GM23248 (cell line): ENCODE data around the gene GABRP. TPM values are rescaled to one million over a fixed set of nuclear protein-coding genes. Genes with fewer than 3 reads are reported as not detected.

ENCODE experiments used
- DNase-seq: peaks from one replicate; pipeline ENCODE4 v3.0.0-alpha.2; 2015
- H2AFZ ChIP-seq: fragments of 200-600 bp; sonication (generic); 2 replicates; pipeline ENCODE4 v1.6.1; 2016; ENCODE audit warnings: antibody characterized with exemption
- H3F3A ChIP-seq: fragments of 200-600 bp; sonication (generic); 2 replicates; pipeline ENCODE4 v1.6.1; 2016; ENCODE audit warnings: mild to moderate bottlenecking, antibody characterized with exemption, mixed run types; ENCODE audit not compliant: insufficient read depth
- H3K27ac ChIP-seq: fragments of 200-600 bp; sonication (generic); 2 replicates; pipeline ENCODE4 v1.5.1; 2016; ENCODE audit warnings: mild to moderate bottlenecking
- H3K27me3 ChIP-seq: fragments of 200-600 bp; sonication (generic); replicated peaks from 2 replicates; pipeline ENCODE4 v1.6.1; 2016; ENCODE audit warnings: mild to moderate bottlenecking; ENCODE audit not compliant: insufficient read depth
- H3K36me3 ChIP-seq: fragments of 200-600 bp; sonication (generic); 2 replicates; pipeline ENCODE4 v1.6.1; 2016; ENCODE audit warnings: low read depth, mild to moderate bottlenecking
- H3K4me1 ChIP-seq: fragments of 200-600 bp; sonication (generic); 2 replicates; pipeline ENCODE4 v1.6.1; 2016; ENCODE audit warnings: mild to moderate bottlenecking; ENCODE audit not compliant: insufficient read depth
- H3K4me2 ChIP-seq: fragments of 200-600 bp; sonication (generic); one replicate; pipeline ENCODE4 v1.6.1; 2016; ENCODE audit warnings: mild to moderate bottlenecking; ENCODE audit not compliant: unreplicated experiment
- H3K4me3 ChIP-seq: fragments of 200-600 bp; sonication (generic); 2 replicates; pipeline ENCODE4 v1.5.1; 2016; ENCODE audit warnings: mild to moderate bottlenecking
- H3K79me2 ChIP-seq: fragments of 200-600 bp; sonication (generic); 2 replicates; pipeline ENCODE4 v1.6.1; 2016; ENCODE audit warnings: mild to moderate bottlenecking; ENCODE audit not compliant: insufficient read depth
- H3K9ac ChIP-seq: fragments of 200-600 bp; sonication (generic); 2 replicates; pipeline ENCODE4 v1.6.1; 2016; ENCODE audit warnings: mild to moderate bottlenecking
- H3K9me2 ChIP-seq: fragments of 200-600 bp; sonication (generic); 2 replicates; pipeline ENCODE4 v1.6.1; 2016; ENCODE audit warnings: mixed run types, mild to moderate bottlenecking, moderate library complexity; ENCODE audit not compliant: insufficient read depth
- H3K9me3 ChIP-seq: fragments of 200-600 bp; sonication (generic); one replicate; pipeline ENCODE4 v1.6.1; 2017; ENCODE audit warnings: low read depth
- H4K20me1 ChIP-seq: fragments of 200-600 bp; sonication (generic); 2 replicates; pipeline ENCODE4 v1.6.0; 2016; ENCODE audit not compliant: insufficient read depth
- EZH2 ChIP-seq: fragments of 200-600 bp; sonication (generic); IDR thresholded peaks from 2 replicates; pipeline ENCODE4 v1.6.1; 2018; ENCODE audit warnings: antibody characterized with exemption, mild to moderate bottlenecking; ENCODE audit not compliant: insufficient read depth, poor library complexity, severe bottlenecking
- EZH2phosphoT487 ChIP-seq: fragments of 200-600 bp; sonication (generic); IDR thresholded peaks from 2 replicates; pipeline ENCODE4 v1.6.1; 2018; ENCODE audit warnings: antibody characterized with exemption, moderate library complexity, mild to moderate bottlenecking, low read depth; ENCODE audit not compliant: insufficient read depth
- WGBS, 2 experiments: methylation state at CpG; one replicate each; pipeline ENCODE4 v1.1.6; 2015 to 2017; ENCODE audit warnings: low lambda C conversion rate in 2 of 2, low coverage in 1 of 2; ENCODE audit errors: missing lambda C conversion rate in 2 of 2; 5-methylcytosine and 5-hydroxymethylcytosine counted together
- in situ Hi-C: fragments of 300-500 bp; cut with MboI; formaldehyde crosslinking; loops from 2 replicates; pipeline ENCODE4 v1.15.0; 2020
- polyA plus RNA-seq: library from polyadenylated mRNA; unstranded; fragments of >200 nt; fragmentation: Nextera tagmentation; extraction: Ambion mirVana; gene quantifications from 2 replicates; pipeline ENCODE4 v1.2.1, GENCODE V29; 2016
- total RNA-seq: library from RNA; depleted of rRNA; stranded (reverse); fragments of >200 nt; shearing (Covaris generic); gene quantifications from 2 replicates; pipeline ENCODE4 v1.2.3, GENCODE V29; 2014

Gene GABRP
- total and polyA plus RNA-seq, 2 experiments from 2014 or later: not detected

DNA sequence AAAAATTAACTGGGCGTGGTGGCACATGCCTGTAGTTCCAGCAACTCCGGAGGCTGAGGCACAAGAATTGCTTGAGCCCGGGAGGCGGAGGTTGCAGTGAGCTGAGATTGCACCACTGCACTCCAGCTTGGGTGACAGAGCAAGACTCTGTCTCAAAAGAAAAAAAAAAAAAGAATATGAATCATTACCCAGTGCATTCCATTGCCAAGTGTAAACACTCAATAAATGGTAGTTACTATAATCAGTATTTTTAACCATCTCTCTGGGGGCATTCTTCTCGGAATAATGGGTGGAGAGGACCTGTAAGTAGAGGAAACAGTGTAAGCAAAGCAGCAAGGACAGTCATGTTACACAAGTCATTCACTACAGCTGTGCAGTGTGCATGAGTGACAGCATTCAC is 64.5 kb downstream of the GABRP start:
- peak; percentile 35 for DNase-seq
- H3K4me2 ChIP-seq: no peak overlapping the region

DNA sequence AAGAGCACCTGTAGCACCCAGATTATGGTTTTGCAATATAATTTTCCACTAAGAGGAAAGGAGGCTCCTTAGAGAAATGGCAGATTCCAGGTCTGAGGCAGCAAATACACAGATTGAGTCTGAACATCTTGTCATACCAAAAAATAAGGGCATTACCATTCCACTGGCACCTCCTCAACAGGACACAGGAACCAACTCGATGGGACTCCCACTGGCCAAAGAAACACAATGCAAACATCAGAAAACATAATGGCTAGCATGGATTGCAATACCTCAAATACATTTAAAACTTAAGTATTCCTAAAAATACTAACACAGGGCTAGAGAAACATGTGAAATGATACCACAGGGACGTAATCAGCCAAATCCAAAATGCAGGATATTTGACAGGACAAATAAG is 65.8 kb downstream of the GABRP start:
- no peak for TF ChIP-seq EZH2phosphoT487
- TF ChIP-seq EZH2: no peak
- H3K9ac ChIP-seq: no peak overlapping the region
- peaks cover 5% of the 10 kb centered on the region; the same call in 1 of the 2 replicates for H3K4me1 ChIP-seq
- no peak overlapping the region for H3K27ac ChIP-seq
- H2AFZ ChIP-seq: no peak overlapping the region
- in situ Hi-C loops: no loop called here
- no peaks in the 10 kb centered on the region for H3K9me3 ChIP-seq
- H3K4me3 ChIP-seq: no peak overlapping the region
- H3K36me3 ChIP-seq: no peaks in the 10 kb centered on the region
- H3K27me3 ChIP-seq: no peaks in the 10 kb centered on the region
- 0 out of 2 replicates have a peak, but pooled peaks cover 4% of the 10 kb centered on the region for H3F3A ChIP-seq
- H3K79me2 ChIP-seq: no peaks in the 10 kb centered on the region
- WGBS, 2 experiments: 41% methylated on average over 2 of the region's 2 CpGs
- H3K4me2 ChIP-seq: no peak overlapping the region
- DNase-seq: no peak
- H3K9me2 ChIP-seq: no peaks in the 10 kb centered on the region
- no peaks in the 10 kb centered on the region for H4K20me1 ChIP-seq

More for the DNA sequence above, 64.5 kb downstream of the GABRP start:
- H3K4me1 ChIP-seq: peaks cover 5% of the 10 kb centered on the region; the same call in 1 of the 2 replicates
- in situ Hi-C loops: no loop called here
- H3K9me2 ChIP-seq: no peaks in the 10 kb centered on the region
- no peaks in the 10 kb centered on the region for H3K36me3 ChIP-seq
- WGBS, 2 experiments: 43 to 45% methylated on average over 5 of the region's 5 CpGs
- no peaks in the 10 kb centered on the region for H4K20me1 ChIP-seq
- no peaks in the 10 kb centered on the region for H3K9me3 ChIP-seq
- H3F3A ChIP-seq: 0 out of 2 replicates have a peak, but pooled peaks cover 4% of the 10 kb centered on the region
- TF ChIP-seq EZH2phosphoT487: no peak
- no peak for TF ChIP-seq EZH2
- H3K79me2 ChIP-seq: no peaks in the 10 kb centered on the region
- no peaks in the 10 kb centered on the region for H3K27me3 ChIP-seq
- H3K27ac ChIP-seq: no peak overlapping the region
- no peak overlapping the region for H3K9ac ChIP-seq
- no peak overlapping the region for H3K4me3 ChIP-seq
- H2AFZ ChIP-seq: no peak overlapping the region

DNA sequence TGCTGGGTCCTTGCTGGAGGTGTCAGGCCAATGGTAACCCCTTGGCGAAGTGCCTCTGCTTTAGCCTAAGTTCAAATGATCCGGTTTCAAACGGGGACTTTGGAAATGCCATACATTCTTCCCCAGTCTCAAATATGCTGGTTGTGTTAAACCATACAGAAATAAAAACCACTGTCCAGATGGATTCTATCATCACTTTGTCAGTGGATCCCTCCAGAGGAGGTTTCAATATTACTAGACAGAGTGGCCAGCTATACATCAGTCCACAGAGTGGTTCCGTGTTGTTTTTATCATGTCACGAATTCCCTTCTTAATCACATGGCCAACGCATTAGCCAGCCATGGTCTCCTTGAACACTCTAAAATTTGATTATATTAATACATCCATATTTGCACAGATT is 71.0 kb downstream of the GABRP start:
- in situ Hi-C loops: no loop called here
- 57 to 67% methylated on average over 6 of the region's 6 CpGs for WGBS, 2 experiments
- no peak overlapping the region for H3K4me3 ChIP-seq
- no peaks in the 10 kb centered on the region for H3K4me1 ChIP-seq
- no peak for DNase-seq
- no peak overlapping the region for H2AFZ ChIP-seq
- H3K27ac ChIP-seq: no peak overlapping the region
- H3K9me2 ChIP-seq: no peaks in the 10 kb centered on the region
- H3F3A ChIP-seq: no peaks in the 10 kb centered on the region
- no peak for TF ChIP-seq EZH2
- TF ChIP-seq EZH2phosphoT487: no peak
- no peaks in the 10 kb centered on the region for H4K20me1 ChIP-seq
- H3K27me3 ChIP-seq: no peaks in the 10 kb centered on the region
- no peaks in the 10 kb centered on the region for H3K79me2 ChIP-seq
- H3K36me3 ChIP-seq: no peaks in the 10 kb centered on the region
- no peaks in the 10 kb centered on the region for H3K9me3 ChIP-seq
- H3K9ac ChIP-seq: no peak overlapping the region
- no peak overlapping the region for H3K4me2 ChIP-seq

DNA sequence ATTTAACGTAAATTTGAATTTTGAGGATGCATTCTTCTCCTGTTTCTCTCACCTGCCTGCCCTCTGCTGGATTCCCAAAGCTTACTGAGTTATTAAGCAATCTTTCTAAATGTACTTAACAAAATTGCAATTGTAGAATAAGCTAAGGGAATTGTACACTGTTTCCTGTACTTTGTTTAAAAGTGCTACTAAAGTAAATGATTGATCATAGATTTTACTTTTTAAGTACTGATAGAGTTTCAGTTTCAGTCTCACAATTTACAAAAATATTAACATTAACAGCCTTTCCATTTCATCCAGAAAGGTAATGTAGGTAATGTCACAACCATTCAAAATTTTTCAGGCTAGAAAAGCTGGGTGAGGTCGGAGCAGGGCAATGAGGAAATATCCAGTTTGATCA is 73.5 kb downstream of the GABRP start:
- Histone ChIP-seq H3K36me3 (no peaks in the 10 kb centered on the region), H3K79me2 (no peaks in the 10 kb centered on the region), H3F3A (peaks cover 9% of the 10 kb centered on the region), H3K9ac (no peak overlapping the region), H3K27ac (no peak overlapping the region), H3K27me3 (no peaks in the 10 kb centered on the region), H3K4me3 (no peak overlapping the region), H3K4me1 (no peaks in the 10 kb centered on the region), H3K9me3 (no peaks in the 10 kb centered on the region), H3K9me2 (no peaks in the 10 kb centered on the region), H4K20me1 (no peaks in the 10 kb centered on the region), H3K4me2 (no peak overlapping the region), H2AFZ (no peak overlapping the region)
- DNase-seq: no peak
- 59 to 75% methylated on average over 2 of the region's 2 CpGs for WGBS, 2 experiments
- in situ Hi-C loops: no loop called here
- TF ChIP-seq EZH2: no peak
- no peak for TF ChIP-seq EZH2phosphoT487

DNA sequence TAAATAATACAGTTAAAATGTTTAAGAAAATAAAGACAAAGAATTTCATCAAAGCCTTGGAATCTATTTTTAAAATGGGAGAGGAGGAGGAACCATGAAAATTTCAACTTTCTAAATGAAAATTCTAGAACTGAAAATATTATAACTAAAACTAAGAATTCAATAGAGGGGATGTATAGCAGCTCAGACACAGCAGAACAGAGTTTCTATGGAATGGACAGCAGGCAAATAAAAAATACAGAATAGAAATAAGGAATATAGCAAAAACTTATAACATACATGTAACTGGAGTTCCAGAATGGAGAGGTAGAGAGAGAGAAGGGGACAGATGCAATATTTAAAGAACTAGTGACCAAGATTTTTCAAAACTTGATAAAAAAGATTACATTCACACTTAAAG is 76.9 kb downstream of the GABRP start:
- in situ Hi-C loops: no loop called here
- TF ChIP-seq EZH2phosphoT487 (no peak), EZH2 (no peak)
- Histone ChIP-seq H3K27me3 (no peaks in the 10 kb centered on the region), H3K4me3 (no peak overlapping the region), H3K36me3 (no peaks in the 10 kb centered on the region), H3K9ac (no peak overlapping the region), H3K4me2 (no peak overlapping the region), H3K9me2 (no peaks in the 10 kb centered on the region), H3K9me3 (no peaks in the 10 kb centered on the region), H3K27ac (no peak overlapping the region), H4K20me1 (no peaks in the 10 kb centered on the region), H2AFZ (no peak overlapping the region), H3F3A (peaks cover 9% of the 10 kb centered on the region), H3K4me1 (no peaks in the 10 kb centered on the region), H3K79me2 (no peaks in the 10 kb centered on the region; the same call in 1 of the 2 replicates)
- no peak for DNase-seq
